Ovary (tissue), 3 donors: ENCODE data around the gene RDH12.
A peak's percentile ranks its signal among the peaks of the same experiment; 100 is the strongest.

ENCODE experiments used
- CTCF ChIP-seq, 3 donors: fragments of 450-650 bp in 2 of 3; fragments of 200-600 bp in 1 of 3; IDR thresholded peaks; one replicate each; pipeline versions ENCODE4 v1.5.1 to v1.8.0; 2016 to 2022; ENCODE audit warnings: antibody characterized with exemption in 3 of 3, mild to moderate bottlenecking in 1 of 3
- POLR2A ChIP-seq: fragments of 450-650 bp; IDR thresholded peaks from one replicate; pipeline ENCODE4 v1.6.1; 2017; ENCODE audit warnings: antibody characterized with exemption, mild to moderate bottlenecking, moderate library complexity
- donor health status: DM: no; HTN: no; CAD: no.

DNA sequence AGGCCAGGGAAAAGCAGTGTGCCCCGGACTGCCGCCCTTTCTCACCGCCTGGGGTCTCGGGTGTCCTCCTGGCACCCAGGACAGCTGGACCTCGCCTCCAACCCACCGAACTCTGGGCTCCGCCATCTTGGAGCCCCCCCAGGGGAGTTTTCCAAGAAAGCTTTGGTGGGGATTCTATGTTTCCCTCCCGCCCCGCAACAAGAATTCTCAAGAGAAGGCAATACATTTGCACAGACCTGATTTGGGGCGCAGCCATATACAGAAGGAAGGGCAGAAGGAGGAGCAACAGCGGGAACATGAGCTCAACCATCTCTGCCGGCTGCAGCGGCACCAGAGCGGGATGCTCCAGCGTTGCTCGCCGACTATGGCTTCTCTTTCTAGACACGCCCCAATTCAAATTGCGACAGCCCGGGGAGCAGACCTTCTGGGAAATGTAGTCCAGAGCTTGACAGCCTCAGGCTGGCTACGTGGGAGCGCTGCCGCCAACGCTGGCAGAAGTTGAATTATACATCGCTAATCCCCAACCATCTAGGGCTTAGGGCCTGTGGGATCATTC, 6.2 kb upstream of the RDH12 start, which contains the start of gene RDH11:
- TF ChIP-seq CTCF (IDR thresholded peaks at IDR 0.05) (no peak), POLR2A (peak; percentile 67)
